K562 (cell line): ENCODE measurements around the gene ITSN1. TPM values are rescaled to one million over a fixed set of nuclear protein-coding genes. Genes with fewer than 3 reads are reported as not detected.

ENCODE experiments used
- ATAC-seq: fragments of 200-7000 bp; cut with Tn5 transposase; 3 replicates; pipeline ENCODE4 v1.9.1; 2020; ENCODE audit warnings: moderate library complexity
- BruUV-seq: library from RNA; stranded (reverse); fragments of 400-500 nt; replicated peaks from 2 replicates; lab custom pipeline; 2021; lab: Mats Ljungman, UMichigan
- CTCF ChIA-PET: fragments of 300-600 bp; formaldehyde crosslinking; extraction: SDS; loops from one replicate; lab custom pipeline; 2021; ENCODE audit warnings: low intra/inter-chr PET ratio; lab: Yijun Ruan, JAX
- POLR2A ChIA-PET: fragments of 300-600, 350-650 bp; sonication (Branson Sonifier 250); formaldehyde crosslinking; extraction: SDS; loops from one replicate; lab custom pipeline; 2021; ENCODE audit warnings: antibody characterized with exemption, inconsistent platforms; lab: Yijun Ruan, JAX
- DNase-seq, 4 experiments: peaks; one replicate each; pipeline versions ENCODE4 v3.0.0 to v3.0.0-alpha.2; 2011 to 2018; ENCODE audit warnings: low spot score in 3 of 4, mixed read lengths in 3 of 4; ENCODE audit errors: extremely low read depth in 1 of 4
- FAIRE-seq: peaks from 2 replicates; lab custom pipeline; 2011; peaks lifted over from hg19 to GRCh38; lab: Jason Lieb, UNC
- H2AFZ ChIP-seq: 2 replicates; pipeline ENCODE4 v1.6.0; 2011; ENCODE audit warnings: low read depth, low read length, control low read depth, inconsistent platforms
- H3K27ac ChIP-seq: fragments of 200-600 bp; 3 replicates; pipeline ENCODE4 v1.8.0; 2011; ENCODE audit warnings: low read depth, mild to moderate bottlenecking, control low read depth, inconsistent platforms, low read length, moderate library complexity, mixed read lengths; ENCODE audit errors: extremely low read depth
- H3K27me3 ChIP-seq, 2 experiments: fragments of 300-600 bp in 1 of 2; 2 replicates in 1 of 2; 3 replicates in 1 of 2; pipeline versions ENCODE4 v1.6.0 to v1.8.0; 2011; ENCODE audit warnings: inconsistent platforms in 2 of 2, low read length in 2 of 2, mild to moderate bottlenecking in 1 of 2, mixed read lengths in 1 of 2, moderate library complexity in 1 of 2; ENCODE audit not compliant: control insufficient read depth in 2 of 2, insufficient read depth in 2 of 2
- H3K36me3 ChIP-seq: fragments of 300-600 bp; 3 replicates; pipeline ENCODE4 v1.8.0; 2011; ENCODE audit warnings: mild to moderate bottlenecking, low read length, inconsistent platforms; ENCODE audit not compliant: control insufficient read depth, insufficient read depth
- H3K4me1 ChIP-seq, 2 experiments: fragments of 200-600 bp in 1 of 2; replicated peaks in 1 of 2; 2 replicates in 1 of 2; 3 replicates in 1 of 2; pipeline versions ENCODE4 v1.5.1 to v1.8.0; 2011; ENCODE audit warnings: inconsistent platforms in 2 of 2, low read length in 2 of 2, mild to moderate bottlenecking in 1 of 2, mixed read lengths in 1 of 2, moderate library complexity in 1 of 2; ENCODE audit not compliant: control insufficient read depth in 2 of 2, insufficient read depth in 2 of 2
- H3K4me2 ChIP-seq: 2 replicates; pipeline ENCODE4 v1.6.1; 2011; ENCODE audit warnings: low read length, control low read depth, inconsistent platforms, mixed read lengths; ENCODE audit not compliant: insufficient read depth
- H3K4me3 ChIP-seq: fragments of 200-600 bp; sonication (generic), shearing (Covaris generic); 2 replicates; pipeline ENCODE4 v1.5.1; 2016; ENCODE audit warnings: control low read depth, inconsistent platforms
- H3K79me2 ChIP-seq: fragments of 200-600 bp; 3 replicates; pipeline ENCODE4 v1.8.0; 2011; ENCODE audit warnings: low read length, inconsistent platforms; ENCODE audit not compliant: control insufficient read depth, insufficient read depth
- H3K9ac ChIP-seq, 2 experiments: 2 replicates each; pipeline versions ENCODE4 v1.6.0 to v1.6.1; 2011; ENCODE audit warnings: low read depth in 2 of 2, low read length in 2 of 2, control low read depth in 1 of 2, inconsistent platforms in 1 of 2, mild to moderate bottlenecking in 1 of 2, mixed read lengths in 1 of 2; ENCODE audit not compliant: insufficient read depth in 1 of 2
- H3K9me1 ChIP-seq: one replicate; pipeline ENCODE4 v1.6.0; 2011; ENCODE audit warnings: inconsistent platforms, mild to moderate bottlenecking, low read length, moderate library complexity; ENCODE audit not compliant: control insufficient read depth, insufficient read depth
- H3K9me3 ChIP-seq: replicated peaks from 2 replicates; pipeline ENCODE4 v1.5.1; 2011; ENCODE audit warnings: low read depth, low read length, inconsistent platforms; ENCODE audit not compliant: control insufficient read depth, insufficient read depth
- H4K20me1 ChIP-seq: replicated peaks from 2 replicates; pipeline ENCODE4 v1.6.1; 2011; ENCODE audit warnings: low read length, inconsistent platforms, mixed read lengths; ENCODE audit not compliant: control insufficient read depth, insufficient read depth
- NFE2 ChIP-seq: IDR thresholded peaks from 2 replicates; pipeline ENCODE4 v1.6.1; 2014; ENCODE audit warnings: antibody characterized with exemption, low read depth
- SMARCE1 ChIP-seq: fragments of 450-650 bp; IDR thresholded peaks from 2 replicates; pipeline ENCODE4 v1.7.1; 2016; ENCODE audit warnings: mild to moderate bottlenecking
- WGBS: fragments of 100-300 bp; shearing (Covaris generic); methylation state at CpG from one replicate; pipeline ENCODE4 v1.1.6; 2016; ENCODE audit warnings: low coverage, mixed read lengths; ENCODE audit not compliant: insufficient coverage; ENCODE audit errors: missing lambda C conversion rate; 5-methylcytosine and 5-hydroxymethylcytosine counted together
- in situ Hi-C: fragments of 300-500 bp; cut with MboI; formaldehyde crosslinking; loops from 4 replicates; pipeline ENCODE4 v1.15.0; 2018; ENCODE audit warnings: inconsistent platforms, mixed read lengths
- intact Hi-C: fragments of 100-400 bp; cut with micrococcal nuclease; formaldehyde crosslinking; loops from 2 replicates; pipeline ENCODE4 v1.14.2; 2022
- polyA plus RNA-seq, 8 experiments: library from polyadenylated mRNA; depleted of rRNA in 4 of 8; stranded (reverse) in 5 of 8; unstranded in 3 of 8; fragments of >200 nt; fragmentation: Nextera tagmentation in 2 of 8; fragmentation: Illumina TruSeq in 1 of 8; extraction: Ambion mirVana in 2 of 8; extraction: Trizol in 1 of 8; gene quantifications; 2 replicates each; pipeline versions ENCODE4 v1.2.1 to v1.2.3, GENCODE V29; 2011 to 2014; ENCODE audit warnings: inconsistent platforms in 1 of 8, missing spikeins in 1 of 8
- total RNA-seq, 7 experiments: library from RNA; depleted of rRNA in 6 of 7; stranded (reverse); fragments of >200 nt in 6 of 7; fragmentation: Illumina TruSeq in 2 of 7; extraction: Trizol in 2 of 7; gene quantifications; 2 replicates each; pipeline versions ENCODE4 v1.2.1 to v1.2.3, GENCODE V29; 2011 to 2021; ENCODE audit warnings: low replicate concordance in 1 of 7
- TF ChIP-seq, protein P1 (sequence below): fragments of 450-650 bp; IDR thresholded peaks from 2 replicates; pipeline ENCODE4 v1.6.1; 2018; ENCODE audit not compliant: partially characterized antibody

ITSN1 gene
- total and polyA plus RNA-seq, 9 of the 15 experiments (the other 6 are each of a cell fraction or from before 2014, with no cell fraction given) = 1.1 to 12.6 (median 4.8) TPM

DNA sequence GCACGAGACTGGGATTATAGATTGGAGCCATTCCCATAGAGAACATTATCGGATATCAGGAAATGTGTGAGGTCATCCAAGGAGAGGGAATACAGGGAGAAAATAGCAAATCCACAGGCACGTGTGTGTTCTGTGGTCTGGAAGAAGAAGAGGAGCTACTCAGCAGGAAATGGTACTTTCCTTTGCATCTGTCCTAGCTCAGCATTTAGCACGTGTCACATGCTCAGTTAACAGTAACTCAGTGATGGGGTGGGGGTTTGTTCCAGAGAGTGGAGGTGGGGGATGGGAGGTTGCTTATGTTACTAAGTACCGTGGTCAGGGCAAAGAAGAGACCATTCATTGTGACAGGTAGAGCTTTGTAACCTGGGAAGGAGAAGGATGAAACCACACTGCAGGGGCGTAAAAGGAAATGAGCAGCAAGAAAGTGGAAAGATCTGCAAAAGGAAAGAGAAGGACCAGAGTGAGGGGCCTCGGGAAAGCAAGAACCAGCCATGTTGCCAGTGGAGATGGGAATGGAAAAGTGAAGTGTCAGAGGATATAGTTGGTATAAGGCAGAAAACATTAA is 172.9 kb downstream of the ITSN1 start:
- H3K4me2 ChIP-seq = no peak overlapping the region
- CTCF ChIA-PET = no interaction called here
- no peak overlapping the region for H3K4me3 ChIP-seq
- FAIRE-seq = no peak
- no peaks in the 10 kb centered on the region for H3K79me2 ChIP-seq
- H4K20me1 ChIP-seq = no peaks in the 10 kb centered on the region
- no peak overlapping the region for H3K27ac ChIP-seq
- no peak for DNase-seq
- H2AFZ ChIP-seq = no peak overlapping the region
- no peaks in the 10 kb centered on the region for H3K36me3 ChIP-seq
- intact Hi-C loops = no loop called here
- in situ Hi-C loops = no loop called here
- POLR2A ChIA-PET = interaction anchor here (0.6 to 1.3 kb wide), 3 partner anchors 21 to 103 kb away, joined by 3 to 5 read pairs (median 3); no protein-coding TSS in a partner anchor
- no peak overlapping the region for H3K9ac ChIP-seq
- H3K27me3 ChIP-seq = peaks cover 0 to 3% of the 10 kb centered on the region in 2 experiments; a peak in 1 of 5 replicates
- no TSS peak for BruUV-seq
- H3K9me3 ChIP-seq = no peaks in the 10 kb centered on the region
- no peak for TF ChIP-seq SMARCE1
- no peak for TF ChIP-seq NFE2
- TF ChIP-seq, protein P1, sequence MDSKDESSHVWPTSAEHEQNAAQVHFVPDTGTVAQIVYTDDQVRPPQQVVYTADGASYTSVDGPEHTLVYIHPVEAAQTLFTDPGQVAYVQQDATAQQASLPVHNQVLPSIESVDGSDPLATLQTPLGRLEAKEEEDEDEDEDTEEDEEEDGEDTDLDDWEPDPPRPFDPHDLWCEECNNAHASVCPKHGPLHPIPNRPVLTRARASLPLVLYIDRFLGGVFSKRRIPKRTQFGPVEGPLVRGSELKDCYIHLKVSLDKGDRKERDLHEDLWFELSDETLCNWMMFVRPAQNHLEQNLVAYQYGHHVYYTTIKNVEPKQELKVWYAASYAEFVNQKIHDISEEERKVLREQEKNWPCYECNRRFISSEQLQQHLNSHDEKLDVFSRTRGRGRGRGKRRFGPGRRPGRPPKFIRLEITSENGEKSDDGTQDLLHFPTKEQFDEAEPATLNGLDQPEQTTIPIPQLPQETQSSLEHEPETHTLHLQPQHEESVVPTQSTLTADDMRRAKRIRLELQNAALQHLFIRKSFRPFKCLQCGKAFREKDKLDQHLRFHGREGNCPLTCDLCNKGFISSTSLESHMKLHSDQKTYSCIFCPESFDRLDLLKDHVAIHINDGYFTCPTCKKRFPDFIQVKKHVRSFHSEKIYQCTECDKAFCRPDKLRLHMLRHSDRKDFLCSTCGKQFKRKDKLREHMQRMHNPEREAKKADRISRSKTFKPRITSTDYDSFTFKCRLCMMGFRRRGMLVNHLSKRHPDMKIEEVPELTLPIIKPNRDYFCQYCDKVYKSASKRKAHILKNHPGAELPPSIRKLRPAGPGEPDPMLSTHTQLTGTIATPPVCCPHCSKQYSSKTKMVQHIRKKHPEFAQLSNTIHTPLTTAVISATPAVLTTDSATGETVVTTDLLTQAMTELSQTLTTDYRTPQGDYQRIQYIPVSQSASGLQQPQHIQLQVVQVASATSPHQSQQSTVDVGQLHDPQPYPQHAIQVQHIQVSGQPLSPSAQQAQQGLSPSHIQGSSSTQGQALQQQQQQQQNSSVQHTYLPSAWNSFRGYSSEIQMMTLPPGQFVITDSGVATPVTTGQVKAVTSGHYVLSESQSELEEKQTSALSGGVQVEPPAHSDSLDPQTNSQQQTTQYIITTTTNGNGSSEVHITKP = peak; percentile 21
- H3K9me1 ChIP-seq = no peaks in the 10 kb centered on the region
- 14% methylated on average over 7 of the region's 7 CpGs for WGBS
- peaks cover 0 to 5% of the 10 kb centered on the region in 2 experiments; a peak in 3 of 5 replicates for H3K4me1 ChIP-seq
- no peak for ATAC-seq
